Astrocyte of the cerebellum (primary cell): Measurements from ENCODE around the gene PTPRA.
A peak's percentile ranks its signal among the peaks of the same experiment; 100 is the strongest.

ENCODE experiments used
- DNase-seq: peaks from one replicate; pipeline ENCODE4 v3.0.0-alpha.2; 2011; ENCODE audit warnings: low read depth
- H3K4me3 ChIP-seq: 2 replicates; pipeline ENCODE4 v1.5.1; 2011; ENCODE audit warnings: mild to moderate bottlenecking, low read depth, low read length, moderate library complexity
- in situ Hi-C: cut with HindIII; loops from 2 replicates; pipeline ENCODE4 v1.10.0; 2017; ENCODE audit warnings: low sequenced_read_pairs
- TF ChIP-seq, protein P1 (sequence below): IDR thresholded peaks from 2 replicates; pipeline ENCODE4 v1.5.1; 2012; ENCODE audit warnings: low read length, low read depth, moderate library complexity, mild to moderate bottlenecking; ENCODE audit errors: missing control alignments

Gene PTPRA

DNA sequence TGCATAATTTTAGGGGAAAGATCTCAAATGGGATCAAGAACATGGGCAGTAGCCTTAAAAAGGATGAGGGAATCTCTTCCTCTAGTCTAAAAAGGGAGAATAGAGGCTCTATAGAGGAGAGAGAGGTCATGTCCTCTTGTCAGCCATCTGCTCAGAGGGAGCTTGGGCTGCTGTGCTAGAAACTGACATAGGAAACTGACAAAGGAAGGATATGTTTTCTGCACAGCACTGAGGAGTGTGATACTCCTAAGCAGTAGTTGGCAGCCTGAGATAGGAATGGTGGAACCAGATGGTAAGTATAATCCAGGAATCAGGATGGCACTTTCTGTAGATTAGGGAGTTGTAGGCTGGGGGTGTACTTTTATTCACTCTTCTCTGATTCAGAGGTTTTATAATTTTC lies 59.2 kb downstream of the PTPRA start:
- no peak for DNase-seq
- no peak overlapping the region for H3K4me3 ChIP-seq
- TF ChIP-seq, protein P1, sequence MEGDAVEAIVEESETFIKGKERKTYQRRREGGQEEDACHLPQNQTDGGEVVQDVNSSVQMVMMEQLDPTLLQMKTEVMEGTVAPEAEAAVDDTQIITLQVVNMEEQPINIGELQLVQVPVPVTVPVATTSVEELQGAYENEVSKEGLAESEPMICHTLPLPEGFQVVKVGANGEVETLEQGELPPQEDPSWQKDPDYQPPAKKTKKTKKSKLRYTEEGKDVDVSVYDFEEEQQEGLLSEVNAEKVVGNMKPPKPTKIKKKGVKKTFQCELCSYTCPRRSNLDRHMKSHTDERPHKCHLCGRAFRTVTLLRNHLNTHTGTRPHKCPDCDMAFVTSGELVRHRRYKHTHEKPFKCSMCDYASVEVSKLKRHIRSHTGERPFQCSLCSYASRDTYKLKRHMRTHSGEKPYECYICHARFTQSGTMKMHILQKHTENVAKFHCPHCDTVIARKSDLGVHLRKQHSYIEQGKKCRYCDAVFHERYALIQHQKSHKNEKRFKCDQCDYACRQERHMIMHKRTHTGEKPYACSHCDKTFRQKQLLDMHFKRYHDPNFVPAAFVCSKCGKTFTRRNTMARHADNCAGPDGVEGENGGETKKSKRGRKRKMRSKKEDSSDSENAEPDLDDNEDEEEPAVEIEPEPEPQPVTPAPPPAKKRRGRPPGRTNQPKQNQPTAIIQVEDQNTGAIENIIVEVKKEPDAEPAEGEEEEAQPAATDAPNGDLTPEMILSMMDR: no peak
- in situ Hi-C loops: no loop called here

DNA sequence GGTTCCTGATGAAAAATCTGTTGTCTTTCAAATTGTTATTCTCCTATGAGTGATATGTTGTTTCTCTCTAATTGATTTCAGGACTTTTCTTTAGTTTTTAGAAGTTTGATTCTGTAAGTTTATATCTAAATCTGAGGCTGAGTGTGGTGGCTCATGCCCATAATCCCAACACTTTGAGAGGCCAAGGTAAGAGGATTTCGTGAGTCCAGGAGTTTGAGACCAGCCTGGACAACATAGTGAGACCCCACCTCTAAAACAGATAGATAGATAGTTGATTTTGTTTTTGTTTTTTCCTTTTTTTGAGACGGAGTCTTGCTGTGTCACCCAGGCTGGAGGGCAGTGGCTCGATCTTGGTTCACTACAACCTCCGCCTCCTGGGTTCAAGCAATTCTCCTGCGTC lies 64.6 kb downstream of the PTPRA start:
- in situ Hi-C loops: no loop called here
- no peak overlapping the region for H3K4me3 ChIP-seq
- DNase-seq: no peak
- TF ChIP-seq, protein P1: no peak

DNA sequence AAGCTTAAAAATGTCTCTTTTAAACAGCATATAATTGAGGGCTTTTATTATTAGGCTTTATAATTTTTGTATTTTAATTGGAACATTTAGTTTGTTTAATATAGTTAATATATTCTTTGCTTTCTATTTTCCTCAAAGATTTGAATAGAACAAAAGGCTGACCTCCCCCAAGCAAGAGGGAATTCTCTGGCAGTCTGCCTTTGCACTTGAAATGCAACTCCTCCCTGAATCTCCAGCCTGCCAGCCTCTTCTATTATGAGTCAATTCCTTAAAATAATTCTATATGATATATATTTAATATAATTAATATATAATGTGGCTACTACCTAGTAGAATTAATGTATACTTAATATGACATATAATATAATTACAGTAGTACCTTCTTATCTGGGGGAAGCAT lies 69.2 kb downstream of the PTPRA start:
- peak; percentile 45 for DNase-seq
- no peak overlapping the region for H3K4me3 ChIP-seq
- TF ChIP-seq, protein P1: no peak
- in situ Hi-C loops: no loop called here

DNA sequence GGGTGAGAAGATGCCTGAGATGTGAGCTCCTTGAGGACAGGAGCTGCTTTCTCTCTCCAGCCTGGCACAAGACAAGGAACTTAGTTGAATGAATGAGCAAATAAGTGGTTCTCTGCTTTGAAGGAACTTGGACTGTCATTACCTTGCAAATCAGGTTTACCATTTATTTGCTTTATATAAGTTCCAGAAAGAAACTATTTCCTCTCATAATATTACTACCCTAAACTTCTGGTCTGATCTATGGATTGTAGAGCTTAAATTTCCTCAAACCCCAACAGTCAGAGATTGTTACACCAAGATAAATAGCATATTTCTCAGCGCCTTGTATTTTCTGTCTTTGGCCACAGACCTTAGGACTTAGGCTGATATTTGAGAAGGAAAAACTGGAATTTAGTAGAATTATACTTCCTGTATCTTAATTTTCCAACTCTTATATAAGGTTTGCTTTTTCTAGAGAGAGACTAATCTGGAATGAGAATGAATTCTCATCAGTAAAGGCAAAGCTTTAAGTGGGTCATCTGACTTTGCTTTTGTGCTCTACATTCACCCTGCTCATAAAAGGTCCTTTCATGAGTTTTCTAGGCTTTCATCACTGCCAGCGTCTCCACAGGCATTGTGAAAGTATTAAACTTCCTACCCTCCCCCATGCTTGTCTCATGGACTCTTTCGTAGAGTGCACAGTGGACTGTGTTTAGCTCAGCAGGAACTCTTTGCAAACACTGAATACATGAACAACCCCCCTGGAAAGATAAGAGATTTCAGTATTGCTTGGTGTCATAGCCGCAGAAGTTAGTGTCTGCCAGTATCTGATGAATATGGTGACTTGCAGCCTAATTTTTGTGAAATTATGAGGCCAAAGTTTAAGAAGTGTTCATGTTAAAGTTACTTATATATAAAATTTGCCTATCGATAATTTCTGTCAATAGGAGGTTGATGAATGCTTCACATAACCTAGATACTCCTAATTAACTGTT lies 74.0 kb downstream of the PTPRA start:
- in situ Hi-C loops: no loop called here
- DNase-seq: peak; percentile 57
- no peak overlapping the region for H3K4me3 ChIP-seq
- TF ChIP-seq, protein P1: no peak

DNA sequence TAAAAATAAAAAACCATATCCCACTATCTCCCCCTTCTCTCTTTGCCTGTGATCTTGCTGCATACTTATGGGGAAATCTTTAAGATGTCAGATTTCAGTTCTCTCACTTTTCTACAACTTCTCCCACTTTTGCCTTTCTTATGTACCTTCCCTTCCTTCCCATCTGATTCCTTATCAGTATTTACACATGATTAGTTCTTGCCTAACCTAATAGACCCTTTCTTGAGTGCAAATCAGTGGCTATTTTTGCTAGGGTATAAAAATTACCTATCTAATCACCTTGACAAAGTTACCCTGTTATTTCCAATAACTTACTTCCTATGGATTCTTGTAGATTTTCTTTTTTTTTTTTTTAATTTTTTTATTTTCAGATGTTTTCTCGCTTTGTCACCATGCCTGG lies 75.7 kb downstream of the PTPRA start:
- no peak for DNase-seq
- TF ChIP-seq, protein P1: no peak
- in situ Hi-C loops: no loop called here
- no peak overlapping the region for H3K4me3 ChIP-seq

DNA sequence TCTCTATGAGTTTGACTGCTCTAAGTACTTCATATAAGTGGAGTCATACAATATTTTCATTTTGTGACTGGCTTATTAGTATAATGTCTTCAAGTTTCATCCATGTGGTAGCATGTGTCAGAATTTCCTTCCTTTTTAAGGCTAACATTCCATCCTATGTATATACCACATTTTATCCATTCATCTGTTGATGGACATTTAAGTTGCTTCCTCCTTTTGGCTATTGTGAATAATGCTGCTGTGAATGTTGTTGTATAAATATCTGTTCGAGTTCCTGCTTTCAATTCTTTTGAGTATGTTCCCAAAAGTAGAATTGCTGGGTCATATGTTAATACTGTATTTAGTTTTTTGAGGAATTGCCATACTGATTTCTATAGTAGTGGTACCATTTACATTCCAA lies 79.5 kb downstream of the PTPRA start:
- no peak overlapping the region for H3K4me3 ChIP-seq
- in situ Hi-C loops: no loop called here
- no peak for DNase-seq

More for the DNA sequence above, 79.5 kb downstream of the PTPRA start:
- TF ChIP-seq, protein P1: no peak
